ENCODE results near the gene SCNN1A. TPM values are rescaled to one million over a fixed set of nuclear protein-coding genes. Genes with fewer than 3 reads are reported as not detected.
A peak's percentile ranks its signal among the peaks of the same experiment; 100 is the strongest.

SCNN1A gene
- total and polyA plus RNA-seq, 2 of the 13 experiments (the other 11 are each of a cell fraction or from before 2014, with no cell fraction given) = 1.5 to 14.6 TPM

DNA sequence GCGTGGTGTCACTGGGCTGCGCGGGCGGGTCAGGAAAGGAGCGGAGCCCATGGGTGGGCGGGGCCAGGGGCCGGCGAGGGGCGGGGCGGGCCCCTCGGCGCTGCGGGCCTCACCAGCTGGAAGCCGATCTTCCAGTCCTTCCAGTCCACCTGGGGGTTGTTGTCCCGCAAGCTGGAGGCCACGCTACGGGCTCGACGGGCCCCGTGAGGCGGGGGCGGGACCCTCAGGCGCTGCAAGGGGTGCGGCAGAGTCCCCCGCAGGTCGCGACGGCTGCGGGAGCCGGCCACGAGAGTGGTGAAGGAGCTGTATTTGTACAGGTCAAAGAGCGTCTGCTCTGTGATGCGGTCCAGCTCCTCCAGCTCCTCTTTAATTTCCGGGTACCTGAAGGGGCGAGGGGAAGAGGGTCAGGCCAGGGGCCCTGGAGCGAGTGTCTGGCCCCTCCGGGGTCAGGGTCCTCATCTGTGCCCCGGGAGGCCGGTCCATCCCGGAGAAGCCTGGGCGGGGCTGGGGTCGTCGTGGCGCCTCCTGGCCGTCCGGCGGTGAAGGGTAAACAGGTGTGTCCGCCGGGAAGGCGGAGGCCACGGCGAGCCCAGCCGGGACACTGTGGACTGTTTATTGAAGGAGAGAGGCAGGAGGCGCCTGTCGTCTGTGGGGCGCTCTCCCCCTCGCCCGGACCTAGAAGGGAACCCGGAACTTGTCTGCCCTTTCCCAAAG is 11.9 kb downstream of the SCNN1A start (continued):
- TF ChIP-seq, protein P1, sequence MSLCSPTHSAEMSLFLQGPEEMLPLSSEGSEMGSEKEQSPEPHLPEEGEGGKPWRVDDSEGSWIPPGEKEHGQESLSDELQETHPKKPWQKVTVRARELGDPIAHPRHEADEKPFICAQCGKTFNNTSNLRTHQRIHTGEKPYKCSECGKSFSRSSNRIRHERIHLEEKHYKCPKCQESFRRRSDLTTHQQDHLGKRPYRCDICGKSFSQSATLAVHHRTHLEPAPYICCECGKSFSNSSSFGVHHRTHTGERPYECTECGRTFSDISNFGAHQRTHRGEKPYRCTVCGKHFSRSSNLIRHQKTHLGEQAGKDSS (CRISPR knock-in tag; IDR thresholded peaks at IDR 0.05; ENCODE audit: borderline replicate concordance, low read depth) = peak; percentile 78; the same call in 1 of the 2 replicates
- TF ChIP-seq STAT5B (CRISPR knock-in tag; IDR thresholded peaks at IDR 0.05) = no peak
- peak in 1 of 2 experiments; percentile 72; a peak in 1 of 4 replicates for TF ChIP-seq EP300 (IDR thresholded peaks at IDR 0.05; ENCODE audit: low read depth in 2 of 2, low read length in 2 of 2)
- peak; percentile 50; the same call in 1 of the 2 replicates for TF ChIP-seq EP300 (CRISPR knock-in tag; IDR thresholded peaks at IDR 0.05; ENCODE audit: borderline replicate concordance)
- peak; percentile 88 for TF ChIP-seq ZNF317 (CRISPR knock-in tag; IDR thresholded peaks at IDR 0.05)
- TF ChIP-seq TCF7L2 (IDR thresholded peaks at IDR 0.05; ENCODE audit: low read depth, low read length) = no peak
- TF ChIP-seq KLF15 (CRISPR knock-in tag; IDR thresholded peaks at IDR 0.05; ENCODE audit: borderline replicate concordance) = 0 out of 2 replicates have a peak, but pooled peaks have one; percentile 36
- TF ChIP-seq, protein P2, sequence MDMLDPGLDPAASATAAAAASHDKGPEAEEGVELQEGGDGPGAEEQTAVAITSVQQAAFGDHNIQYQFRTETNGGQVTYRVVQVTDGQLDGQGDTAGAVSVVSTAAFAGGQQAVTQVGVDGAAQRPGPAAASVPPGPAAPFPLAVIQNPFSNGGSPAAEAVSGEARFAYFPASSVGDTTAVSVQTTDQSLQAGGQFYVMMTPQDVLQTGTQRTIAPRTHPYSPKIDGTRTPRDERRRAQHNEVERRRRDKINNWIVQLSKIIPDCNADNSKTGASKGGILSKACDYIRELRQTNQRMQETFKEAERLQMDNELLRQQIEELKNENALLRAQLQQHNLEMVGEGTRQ (IDR thresholded peaks at IDR 0.05; ENCODE audit: low read depth, low read length) = no peak
- TF ChIP-seq, protein P2 (CRISPR knock-in tag; IDR thresholded peaks at IDR 0.05; ENCODE audit: borderline replicate concordance) = no peak; the same call in 1 of the 2 replicates
- no peak for TF ChIP-seq ZNF234 (CRISPR knock-in tag; conservative IDR thresholded peaks at IDR 0.05)
- TF ChIP-seq ZNF788 (CRISPR knock-in tag; IDR thresholded peaks at IDR 0.05; ENCODE audit: borderline replicate concordance) = peak; percentile 81; the same call in 1 of the 2 replicates
- no peak for TF ChIP-seq CHD2 (IDR thresholded peaks at IDR 0.05; ENCODE audit: low read depth, low read length)
- TF ChIP-seq FOXJ3 (CRISPR knock-in tag; IDR thresholded peaks at IDR 0.05; ENCODE audit: borderline replicate concordance) = peak; percentile 81; the same call in 1 of the 2 replicates
- TF ChIP-seq ZSCAN29 (CRISPR knock-in tag; conservative IDR thresholded peaks at IDR 0.05) = peak; percentile 75
- no peak for TF ChIP-seq CHD4 (IDR thresholded peaks at IDR 0.05; ENCODE audit: borderline replicate concordance, low read length)
- no peak for TF ChIP-seq ZNF570 (CRISPR knock-in tag; IDR thresholded peaks at IDR 0.05; ENCODE audit: borderline replicate concordance)
- TF ChIP-seq, protein P3, sequence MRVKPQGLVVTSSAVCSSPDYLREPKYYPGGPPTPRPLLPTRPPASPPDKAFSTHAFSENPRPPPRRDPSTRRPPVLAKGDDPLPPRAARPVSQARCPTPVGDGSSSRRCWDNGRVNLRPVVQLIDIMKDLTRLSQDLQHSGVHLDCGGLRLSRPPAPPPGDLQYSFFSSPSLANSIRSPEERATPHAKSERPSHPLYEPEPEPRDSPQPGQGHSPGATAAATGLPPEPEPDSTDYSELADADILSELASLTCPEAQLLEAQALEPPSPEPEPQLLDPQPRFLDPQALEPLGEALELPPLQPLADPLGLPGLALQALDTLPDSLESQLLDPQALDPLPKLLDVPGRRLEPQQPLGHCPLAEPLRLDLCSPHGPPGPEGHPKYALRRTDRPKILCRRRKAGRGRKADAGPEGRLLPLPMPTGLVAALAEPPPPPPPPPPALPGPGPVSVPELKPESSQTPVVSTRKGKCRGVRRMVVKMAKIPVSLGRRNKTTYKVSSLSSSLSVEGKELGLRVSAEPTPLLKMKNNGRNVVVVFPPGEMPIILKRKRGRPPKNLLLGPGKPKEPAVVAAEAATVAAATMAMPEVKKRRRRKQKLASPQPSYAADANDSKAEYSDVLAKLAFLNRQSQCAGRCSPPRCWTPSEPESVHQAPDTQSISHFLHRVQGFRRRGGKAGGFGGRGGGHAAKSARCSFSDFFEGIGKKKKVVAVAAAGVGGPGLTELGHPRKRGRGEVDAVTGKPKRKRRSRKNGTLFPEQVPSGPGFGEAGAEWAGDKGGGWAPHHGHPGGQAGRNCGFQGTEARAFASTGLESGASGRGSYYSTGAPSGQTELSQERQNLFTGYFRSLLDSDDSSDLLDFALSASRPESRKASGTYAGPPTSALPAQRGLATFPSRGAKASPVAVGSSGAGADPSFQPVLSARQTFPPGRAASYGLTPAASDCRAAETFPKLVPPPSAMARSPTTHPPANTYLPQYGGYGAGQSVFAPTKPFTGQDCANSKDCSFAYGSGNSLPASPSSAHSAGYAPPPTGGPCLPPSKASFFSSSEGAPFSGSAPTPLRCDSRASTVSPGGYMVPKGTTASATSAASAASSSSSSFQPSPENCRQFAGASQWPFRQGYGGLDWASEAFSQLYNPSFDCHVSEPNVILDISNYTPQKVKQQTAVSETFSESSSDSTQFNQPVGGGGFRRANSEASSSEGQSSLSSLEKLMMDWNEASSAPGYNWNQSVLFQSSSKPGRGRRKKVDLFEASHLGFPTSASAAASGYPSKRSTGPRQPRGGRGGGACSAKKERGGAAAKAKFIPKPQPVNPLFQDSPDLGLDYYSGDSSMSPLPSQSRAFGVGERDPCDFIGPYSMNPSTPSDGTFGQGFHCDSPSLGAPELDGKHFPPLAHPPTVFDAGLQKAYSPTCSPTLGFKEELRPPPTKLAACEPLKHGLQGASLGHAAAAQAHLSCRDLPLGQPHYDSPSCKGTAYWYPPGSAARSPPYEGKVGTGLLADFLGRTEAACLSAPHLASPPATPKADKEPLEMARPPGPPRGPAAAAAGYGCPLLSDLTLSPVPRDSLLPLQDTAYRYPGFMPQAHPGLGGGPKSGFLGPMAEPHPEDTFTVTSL (CRISPR knock-in tag; IDR thresholded peaks at IDR 0.05; ENCODE audit: borderline replicate concordance) = peak; percentile 63; the same call in 1 of the 2 replicates
- no peak for TF ChIP-seq GZF1 (CRISPR knock-in tag; IDR thresholded peaks at IDR 0.05)
- no peak for TF ChIP-seq ATF1 (CRISPR knock-in tag; IDR thresholded peaks at IDR 0.05)
- TF ChIP-seq FOXO1 (CRISPR knock-in tag; IDR thresholded peaks at IDR 0.05) = peak; percentile 88
- no peak for TF ChIP-seq ZNF549 (CRISPR knock-in tag; IDR thresholded peaks at IDR 0.05)
- no peak for TF ChIP-seq ZNF180 (CRISPR knock-in tag; IDR thresholded peaks at IDR 0.05; ENCODE audit: borderline replicate concordance, low read depth)

All from HepG2 (cell line).